OCI-LY7 (cell line): ENCODE results near the gene SDCCAG8. TPM values are rescaled to one million over a fixed set of nuclear protein-coding genes. Genes with fewer than 3 reads are reported as not detected.

ENCODE experiments used
- BruUV-seq: library from RNA; stranded (reverse); fragments of 400-500 nt; replicated peaks from 2 replicates; lab custom pipeline; 2021; lab: Mats Ljungman, UMichigan
- CTCF ChIA-PET: fragments of 300-600 bp; sonication (Branson Sonifier 250); formaldehyde crosslinking; loops from one replicate; lab custom pipeline; 2022; ENCODE audit warnings: antibody characterized with exemption; ENCODE audit not compliant: unreplicated experiment; lab: Charles Lee
- POLR2A ChIA-PET: fragments of 300-600 bp; sonication (Branson Sonifier 250); formaldehyde crosslinking; loops from one replicate; lab custom pipeline; 2022; ENCODE audit warnings: antibody characterized with exemption; lab: Charles Lee
- DNase-seq: peaks from one replicate; pipeline ENCODE4 v3.0.0-alpha.2; 2015; ENCODE audit warnings: low spot score
- H2AFZ ChIP-seq: fragments of 200-600 bp; sonication (generic), shearing (Covaris generic); 2 replicates; pipeline ENCODE4 v1.6.1; 2014; ENCODE audit warnings: mild to moderate bottlenecking, antibody characterized with exemption, low read length, moderate library complexity
- H3K27ac ChIP-seq: fragments of 200-600 bp; sonication (generic); 2 replicates; pipeline ENCODE4 v1.5.1; 2014; ENCODE audit warnings: mixed run types, low read depth, mild to moderate bottlenecking, moderate library complexity, low read length, inconsistent platforms; ENCODE audit not compliant: poor library complexity, severe bottlenecking
- H3K36me3 ChIP-seq: fragments of 200-600 bp; sonication (generic); 2 replicates; pipeline ENCODE4 v1.6.1; 2014; ENCODE audit warnings: mild to moderate bottlenecking, antibody characterized with exemption, low read length, moderate library complexity, mixed read lengths; ENCODE audit not compliant: insufficient read depth
- H3K4me1 ChIP-seq: fragments of 200-600 bp; sonication (generic); 2 replicates; pipeline ENCODE4 v1.5.1; 2014; ENCODE audit warnings: mild to moderate bottlenecking, low read length; ENCODE audit not compliant: insufficient read depth, poor library complexity, severe bottlenecking
- H3K4me2 ChIP-seq: fragments of 200-600 bp; sonication (generic); 2 replicates; pipeline ENCODE4 v1.6.1; 2014; ENCODE audit warnings: mild to moderate bottlenecking, low read length
- H3K4me3 ChIP-seq: fragments of 200-600 bp; sonication (generic); 2 replicates; pipeline ENCODE4 v1.5.1; 2014; ENCODE audit warnings: mild to moderate bottlenecking, low read depth, low read length; ENCODE audit not compliant: poor library complexity, severe bottlenecking
- H3K79me2 ChIP-seq: fragments of 200-600 bp; sonication (generic); 2 replicates; pipeline ENCODE4 v1.6.1; 2016; ENCODE audit warnings: low read depth, mild to moderate bottlenecking, low read length, moderate library complexity, mixed read lengths; ENCODE audit not compliant: insufficient read depth
- H3K9me2 ChIP-seq: fragments of 200-600 bp; sonication (generic); 2 replicates; pipeline ENCODE4 v1.6.1; 2016; ENCODE audit warnings: mild to moderate bottlenecking, low read length, mixed read lengths; ENCODE audit not compliant: insufficient read depth
- H3K9me3 ChIP-seq: fragments of 200-600 bp; sonication (generic); 2 replicates; pipeline ENCODE4 v1.6.1; 2014; ENCODE audit warnings: mild to moderate bottlenecking, mixed run types, low read length, mixed read lengths
- H4K20me1 ChIP-seq: fragments of 200-600 bp; sonication (generic); 2 replicates; pipeline ENCODE4 v1.6.1; 2014; ENCODE audit warnings: mild to moderate bottlenecking, antibody characterized with exemption, low read length, moderate library complexity, mixed read lengths; ENCODE audit not compliant: insufficient read depth
- CTCF ChIP-seq: fragments of 200-600 bp; sonication (generic); conservative IDR thresholded peaks from 2 replicates; pipeline ENCODE4 v1.5.1; 2014; ENCODE audit warnings: mild to moderate bottlenecking, antibody characterized with exemption, low read length, moderate library complexity, mixed read lengths
- EZH2phosphoT487 ChIP-seq: fragments of 200-600 bp; sonication (generic); IDR thresholded peaks from 2 replicates; pipeline ENCODE4 v1.6.1; 2018; ENCODE audit warnings: low read depth, borderline replicate concordance, mild to moderate bottlenecking, mixed run types, antibody characterized with exemption, low read length, moderate library complexity, mixed read lengths
- intact Hi-C: fragments of 100-400 bp; cut with micrococcal nuclease; formaldehyde crosslinking; loops from one replicate; pipeline ENCODE4 v1.10.0; 2022; ENCODE audit not compliant: unreplicated experiment
- total RNA-seq, 2 experiments: library from RNA; depleted of rRNA in 1 of 2; stranded (reverse); fragments of >200 nt in 1 of 2; shearing (Covaris generic) in 1 of 2; gene quantifications; 2 replicates each; pipeline ENCODE4 v1.2.3, GENCODE V29; 2014 to 2022

SDCCAG8 gene
- total RNA-seq, 2 experiments from 2014 or later = 18.1 to 28.7 TPM

GRCh38 chr1:243272401-243272800 is 16.6 kb downstream of the SDCCAG8 start:
- Histone ChIP-seq H3K4me3 (no peak overlapping the region), H3K9me3 (no peaks in the 10 kb centered on the region), H3K79me2 (no peaks in the 10 kb centered on the region), H3K4me2 (no peak overlapping the region), H3K9me2 (no peaks in the 10 kb centered on the region), H2AFZ (no peak overlapping the region), H4K20me1 (no peaks in the 10 kb centered on the region), H3K4me1 (peaks cover 29% of the 10 kb centered on the region), H3K27ac (no peak overlapping the region), H3K36me3 (peaks cover 22% of the 10 kb centered on the region)
- ChIA-PET POLR2A (interaction anchor here (0.8 to 1.7 kb wide), 2 partner anchors 16 to 21 kb away, joined by 4 to 14 read pairs; partner anchors contain the start of genes CEP170 and SDCCAG8), CTCF (interaction anchor here (1.2 to 1.3 kb wide), 2 partner anchors 13 to 15 kb away, joined by 3 read pairs; no protein-coding TSS in a partner anchor)
- no peak for DNase-seq
- intact Hi-C loops = no loop called here
- BruUV-seq = no TSS peak
- no peak for TF ChIP-seq EZH2phosphoT487
- no peak for TF ChIP-seq CTCF

- no peaks in the 10 kb centered on the region for H3K9me2 ChIP-seq
- peaks cover 19% of the 10 kb centered on the region for H3K4me1 ChIP-seq
- H3K9me3 ChIP-seq = no peaks in the 10 kb centered on the region
- ChIA-PET CTCF (interaction anchor here (1.0 kb wide), 1 partner anchor 183 kb away, joined by 3 read pairs; no protein-coding TSS in a partner anchor), POLR2A (interaction anchor here (0.7 to 1.7 kb wide), 2 partner anchors 11 to 17 kb away, joined by 5 to 14 read pairs; partner anchors contain the start of genes CEP170 and SDCCAG8)
- H3K36me3 ChIP-seq = peaks cover 30% of the 10 kb centered on the region
- no peaks in the 10 kb centered on the region for H4K20me1 ChIP-seq
- TF ChIP-seq CTCF (no peak), EZH2phosphoT487 (no peak)
- no peak overlapping the region for H3K4me3 ChIP-seq
- no peaks in the 10 kb centered on the region for H3K79me2 ChIP-seq
- BruUV-seq = no TSS peak
- H3K4me2 ChIP-seq = no peak overlapping the region
- DNase-seq = no peak
- intact Hi-C loops = no loop called here
- no peak overlapping the region for H3K27ac ChIP-seq
- H2AFZ ChIP-seq = no peak overlapping the region
Observed at GRCh38 chr1:243273506-243273905, 17.7 kb downstream of the SDCCAG8 start.

- H3K4me1 ChIP-seq = peaks cover 14% of the 10 kb centered on the region
- H3K4me2 ChIP-seq = no peak overlapping the region
- H3K9me2 ChIP-seq = no peaks in the 10 kb centered on the region
- no TSS peak for BruUV-seq
- no peak overlapping the region for H3K27ac ChIP-seq
- CTCF ChIA-PET = interaction anchor here (1.0 kb wide), 1 partner anchor 182 kb away, joined by 3 read pairs; no protein-coding TSS in a partner anchor
- no peak for DNase-seq
- POLR2A ChIA-PET = interaction anchor here (2.5 kb wide), 1 partner anchor 12 kb away, joined by 7 read pairs; no protein-coding TSS in a partner anchor
- no peaks in the 10 kb centered on the region for H4K20me1 ChIP-seq
- intact Hi-C loops = no loop called here
- H3K36me3 ChIP-seq = peaks cover 30% of the 10 kb centered on the region
- no peaks in the 10 kb centered on the region for H3K79me2 ChIP-seq
- H3K9me3 ChIP-seq = no peaks in the 10 kb centered on the region
- no peak overlapping the region for H3K4me3 ChIP-seq
- TF ChIP-seq CTCF = no peak
- TF ChIP-seq EZH2phosphoT487 = no peak
- no peak overlapping the region for H2AFZ ChIP-seq
Observed at GRCh38 chr1:243273945-243274344, 18.1 kb downstream of the SDCCAG8 start.
